UCSD-AML1 (cell line): ENCODE measurements around the gene RAB40AL.
"Not testable (repeated sequence)": the region's sequence is repeated elsewhere in the genome, so short reads cannot be mapped to it uniquely, and the experiment has no call there.

Experiments
- DNase-seq: peaks from one replicate; lab custom pipeline; 2025; ENCODE audit not compliant: unreplicated experiment; lab: John Stamatoyannopoulos, UW

RAB40AL gene, protein sequence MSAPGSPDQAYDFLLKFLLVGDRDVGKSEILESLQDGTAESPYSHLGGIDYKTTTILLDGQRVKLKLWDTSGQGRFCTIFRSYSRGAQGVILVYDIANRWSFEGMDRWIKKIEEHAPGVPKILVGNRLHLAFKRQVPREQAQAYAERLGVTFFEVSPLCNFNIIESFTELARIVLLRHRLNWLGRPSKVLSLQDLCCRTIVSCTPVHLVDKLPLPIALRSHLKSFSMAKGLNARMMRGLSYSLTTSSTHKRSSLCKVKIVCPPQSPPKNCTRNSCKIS

DNA sequence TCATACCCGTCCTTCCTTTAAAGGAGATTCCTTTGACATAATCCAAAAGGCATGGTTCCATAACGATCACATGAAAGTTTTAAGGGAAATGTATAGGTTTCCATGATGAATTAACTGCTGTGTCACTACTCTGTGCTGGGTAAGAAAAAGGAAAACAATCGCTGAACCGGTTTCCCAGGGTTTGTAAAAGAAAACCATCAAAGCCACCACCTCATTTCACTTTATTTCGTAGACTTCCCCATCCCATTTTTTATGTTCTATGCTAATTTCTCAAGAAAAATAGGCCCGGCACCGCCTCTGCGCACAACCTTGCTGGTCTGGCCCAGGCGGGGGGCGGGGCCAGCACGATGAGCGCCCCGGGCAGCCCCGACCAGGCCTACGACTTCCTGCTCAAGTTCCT lies at the start of gene RAB40AL:
TSS of gene RAB40AL (plus strand) at position 301 of the 400 bp plus-strand sequence. CDS start at position 348, 47 bp downstream.
- not testable (repeated sequence) for DNase-seq

DNA sequence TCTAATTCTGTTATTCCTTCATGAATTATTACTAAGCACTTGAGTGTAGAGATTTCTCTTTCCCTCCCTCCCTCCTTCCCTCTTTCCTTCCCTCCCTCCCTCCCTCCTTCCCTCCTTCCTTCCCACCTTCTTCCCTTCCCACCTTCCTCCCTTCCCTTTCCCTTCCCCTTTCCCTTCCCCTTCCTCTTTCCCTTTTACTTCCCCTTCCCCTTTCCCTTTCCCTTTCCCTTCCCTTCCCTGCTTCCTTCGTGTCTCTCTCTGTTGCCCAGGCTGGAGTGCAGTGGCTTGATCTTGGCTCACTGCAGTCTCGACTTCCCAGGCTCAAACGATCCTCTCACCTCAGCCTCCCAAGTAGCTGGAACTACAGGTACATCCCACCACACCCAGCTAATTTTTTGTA lies 49.4 kb upstream of the RAB40AL start:
- no peak for DNase-seq

DNA sequence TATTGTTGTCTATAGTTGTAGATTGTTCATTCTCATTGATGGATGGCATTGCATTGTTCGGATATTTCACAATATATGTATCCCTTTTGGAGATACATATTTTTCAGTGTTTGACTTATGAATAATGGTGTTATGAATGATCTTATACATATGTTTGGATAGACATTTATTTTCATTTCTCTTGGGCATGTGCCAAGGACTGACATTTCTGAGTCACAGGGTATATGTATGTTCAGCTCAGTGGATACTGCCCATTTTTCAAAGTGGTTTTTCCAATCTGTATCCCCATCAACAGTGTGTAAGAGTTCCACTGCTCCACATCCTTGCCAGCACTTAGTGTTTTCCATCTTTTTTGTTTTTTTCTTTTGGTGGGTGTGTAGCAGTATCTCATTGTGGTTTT lies 45.0 kb upstream of the RAB40AL start:
- DNase-seq = no peak

DNA sequence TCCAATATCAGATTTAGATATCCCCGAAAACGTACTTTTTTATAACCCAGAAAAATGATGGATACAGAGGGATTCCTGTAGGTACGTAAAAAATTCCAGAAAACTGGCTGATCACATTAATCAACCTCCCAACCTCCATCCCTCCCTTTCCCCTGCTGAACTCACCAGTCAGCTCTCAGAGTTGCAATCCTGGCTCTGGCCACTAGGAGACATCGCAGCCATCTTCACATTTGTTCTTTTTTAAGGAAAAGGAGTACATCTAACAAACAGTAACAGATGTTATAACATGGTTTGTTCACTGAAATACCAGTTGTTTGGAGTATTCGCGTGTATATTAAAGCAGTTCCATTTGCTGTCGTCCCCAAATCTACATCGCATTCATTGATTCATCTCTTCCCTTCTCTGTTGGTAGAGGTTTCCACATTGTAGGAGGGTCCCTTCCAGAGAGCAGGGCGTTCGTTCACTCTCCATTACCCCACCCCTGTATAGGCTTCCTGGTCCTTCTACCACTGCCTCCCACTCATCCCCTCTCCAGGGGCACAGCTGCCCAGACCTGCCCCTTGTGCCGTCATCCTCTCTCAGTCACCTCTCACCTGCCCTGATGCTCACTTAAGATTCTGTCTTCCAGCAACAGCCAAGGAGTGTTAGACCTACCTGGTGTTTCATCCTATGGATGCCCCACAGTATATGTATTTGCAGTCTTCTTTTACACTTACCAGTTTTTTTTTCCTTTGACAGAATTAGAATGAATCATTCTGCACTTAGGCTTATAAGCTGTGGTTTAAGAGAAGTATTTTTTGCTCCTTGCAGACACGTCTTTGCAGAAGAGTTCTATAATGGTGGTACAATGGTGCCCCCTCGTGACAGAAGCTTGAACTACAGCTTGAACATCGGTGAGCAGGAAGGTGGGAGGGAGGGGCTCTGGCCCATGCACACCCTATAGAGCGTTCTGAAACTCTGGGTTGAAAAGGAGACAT lies 36.8 kb upstream of the RAB40AL start:
- DNase-seq = peak; percentile 62

DNA sequence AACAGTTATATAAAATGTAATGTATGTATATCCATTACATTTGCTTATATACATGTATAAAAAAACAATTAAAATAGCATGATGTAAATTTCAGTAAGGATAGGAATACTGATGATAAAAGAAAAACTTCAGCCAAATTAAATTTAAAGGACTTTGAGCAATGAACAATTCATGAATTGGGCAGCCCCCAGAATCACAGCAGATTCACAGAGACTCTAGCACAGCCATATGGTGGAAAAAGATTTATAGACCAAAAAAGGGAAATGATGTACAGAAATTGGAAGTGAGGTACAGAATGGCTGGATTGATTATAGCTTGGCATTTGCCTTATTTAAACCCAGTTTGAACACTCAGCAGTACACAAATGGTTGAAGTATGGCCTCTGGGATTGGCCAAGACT lies 34.7 kb upstream of the RAB40AL start:
- no peak for DNase-seq

DNA sequence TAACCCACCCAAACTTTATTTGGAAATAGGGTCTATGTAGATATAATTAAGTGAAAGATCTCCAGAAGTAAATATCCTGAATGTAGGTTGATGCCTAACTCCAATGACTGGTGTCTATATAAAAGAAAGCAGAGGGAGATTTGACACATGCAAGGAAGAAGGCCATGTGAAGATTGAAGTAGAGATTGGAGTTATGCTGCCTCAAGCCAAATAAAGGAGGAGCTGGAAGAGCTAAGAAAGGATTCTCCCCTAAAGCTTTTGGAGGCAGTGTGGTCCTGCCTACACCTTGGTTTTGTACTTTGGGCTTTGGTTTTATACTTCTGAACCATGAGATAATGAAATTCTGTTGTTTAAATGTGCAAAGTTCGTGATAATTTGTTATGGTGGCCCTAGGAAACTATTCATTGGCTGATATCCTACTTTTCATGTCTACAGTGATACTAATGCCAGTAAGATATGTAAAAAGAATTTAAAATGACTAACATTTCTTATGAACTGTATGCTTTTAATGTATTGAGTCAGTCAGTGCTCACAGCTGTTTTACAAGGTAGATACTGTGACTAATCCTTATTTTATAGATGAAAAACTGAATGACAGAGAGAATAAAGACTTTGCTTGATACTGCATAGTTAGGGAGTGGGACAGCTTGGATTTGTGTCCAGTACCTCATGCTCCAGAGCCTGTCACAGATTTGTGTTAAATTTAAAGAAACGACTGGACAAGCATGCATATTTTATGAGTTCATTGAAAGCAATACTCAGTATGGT lies 5.9 kb upstream of the RAB40AL start:
- no peak for DNase-seq

DNA sequence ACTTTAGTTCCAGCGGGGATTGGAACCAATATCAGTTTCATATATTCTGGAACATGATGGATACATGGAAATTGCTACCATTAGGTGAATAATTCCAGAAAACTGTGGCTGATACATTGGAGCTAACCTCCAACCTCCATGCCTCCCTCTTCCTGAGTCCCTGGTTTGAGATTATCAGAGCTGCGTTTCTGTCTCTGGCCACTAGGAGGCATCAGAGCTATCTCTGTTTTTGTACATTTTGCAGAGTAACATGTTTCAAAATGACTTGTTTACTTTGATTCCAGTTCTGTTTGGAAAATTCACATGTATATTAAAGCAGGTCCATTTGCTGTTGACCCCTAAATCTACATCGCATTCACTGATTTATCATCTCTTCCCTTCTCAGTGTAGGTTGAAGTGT lies 2.4 kb upstream of the RAB40AL start:
- peak; percentile 9 for DNase-seq

DNA sequence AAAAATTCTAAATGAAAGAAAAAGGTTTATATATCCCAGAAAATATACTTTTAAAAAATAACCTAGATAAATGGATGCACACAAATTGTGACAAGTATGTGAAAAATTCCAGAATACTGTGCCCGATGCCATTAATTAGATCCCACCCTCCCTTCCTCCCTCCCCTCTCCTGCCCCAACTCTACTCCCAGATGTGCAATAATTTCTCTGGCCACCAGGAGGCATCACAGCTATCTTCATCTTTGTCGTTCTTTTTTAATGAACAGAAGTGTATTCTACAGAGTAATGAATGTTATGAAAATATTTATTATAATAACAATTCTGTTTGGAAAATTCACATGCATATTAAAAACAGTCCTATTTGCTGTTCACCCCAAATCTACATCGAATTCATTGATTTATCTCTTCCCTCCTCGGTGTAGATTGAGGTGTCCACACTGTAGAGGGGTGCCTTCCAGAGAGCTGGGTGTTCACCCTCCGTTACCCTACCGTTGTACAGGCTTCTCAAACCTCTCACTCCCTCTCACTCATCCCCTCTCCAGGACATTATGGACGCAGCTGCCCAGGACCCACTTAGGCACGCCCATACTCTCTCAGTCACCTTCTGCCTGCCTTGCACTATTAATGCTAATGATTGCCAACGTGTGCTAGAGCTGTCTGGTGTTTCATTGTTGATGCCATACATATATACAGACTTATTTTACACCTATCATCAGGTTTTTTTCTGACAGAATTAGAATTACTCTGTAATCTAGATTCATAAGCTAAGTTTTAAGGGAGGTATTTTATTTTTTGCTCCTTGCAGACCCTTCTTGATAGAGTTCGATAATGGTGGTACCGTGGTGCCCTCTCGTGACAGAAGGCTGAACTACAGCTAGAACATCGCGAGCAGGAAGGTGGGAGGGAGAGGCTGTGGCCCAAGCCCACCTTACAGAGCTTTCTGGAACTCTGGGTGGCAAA lies 14.1 kb downstream of the RAB40AL start:
- DNase-seq = peak; percentile 38

DNA sequence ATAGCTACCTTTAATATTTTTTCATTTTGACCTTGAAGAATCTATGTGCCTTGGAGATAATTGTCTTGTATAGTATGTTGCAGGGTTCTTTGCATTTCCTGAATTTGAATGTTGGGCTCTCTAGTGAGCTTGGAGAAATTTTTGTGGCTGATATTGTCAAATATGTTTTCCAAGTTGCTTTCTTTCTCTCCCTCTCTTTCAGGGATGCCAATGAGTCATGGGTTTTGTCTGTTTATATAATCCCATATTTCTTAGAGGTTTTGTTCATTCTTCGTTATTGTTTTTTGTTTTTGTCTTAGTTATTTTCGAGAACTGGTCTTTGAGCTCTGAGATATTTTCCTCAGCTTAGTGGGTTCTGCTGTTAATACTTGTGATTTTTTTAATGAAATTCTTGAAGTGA lies 20.7 kb downstream of the RAB40AL start:
- no peak for DNase-seq

DNA sequence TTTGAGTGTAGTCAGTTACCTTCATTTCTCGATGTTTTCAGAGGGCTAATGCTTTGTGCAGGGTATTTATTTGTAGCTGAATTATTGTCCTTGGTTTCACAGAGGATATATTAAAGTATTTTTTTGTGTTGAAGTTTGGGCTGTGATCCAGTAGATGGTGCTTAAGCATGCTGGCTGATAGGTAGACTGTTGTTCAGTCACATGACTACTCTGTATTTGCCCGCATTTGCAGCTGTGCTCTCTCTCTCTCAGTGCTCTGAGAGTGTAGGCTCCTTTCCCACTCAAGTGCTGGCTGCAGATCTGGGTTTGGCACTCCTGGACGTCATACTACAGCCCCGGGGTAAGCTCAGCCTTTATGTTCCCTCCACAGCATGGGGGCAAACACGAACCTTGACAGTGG lies 21.7 kb downstream of the RAB40AL start:
- no peak for DNase-seq

DNA sequence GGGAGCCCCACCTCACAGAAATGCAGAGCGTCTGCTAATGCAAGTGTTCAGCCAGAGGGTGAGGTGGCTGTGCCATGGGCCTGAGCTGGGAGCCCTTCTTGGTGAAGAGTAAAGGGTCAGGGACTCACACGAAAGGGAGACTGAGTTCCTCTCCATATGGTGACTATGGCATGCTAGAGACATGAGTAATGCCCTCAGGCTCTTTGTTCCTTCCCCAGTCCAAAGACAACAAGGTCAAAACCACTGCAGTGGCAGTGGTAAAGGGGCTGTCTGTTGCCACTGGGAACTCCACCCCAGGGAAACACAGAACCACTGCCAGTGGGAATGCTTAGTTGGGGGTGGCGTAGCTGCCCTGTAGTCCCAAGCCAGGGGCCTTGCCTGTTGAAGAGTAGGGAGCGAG lies 22.4 kb downstream of the RAB40AL start:
- DNase-seq = no peak

DNA sequence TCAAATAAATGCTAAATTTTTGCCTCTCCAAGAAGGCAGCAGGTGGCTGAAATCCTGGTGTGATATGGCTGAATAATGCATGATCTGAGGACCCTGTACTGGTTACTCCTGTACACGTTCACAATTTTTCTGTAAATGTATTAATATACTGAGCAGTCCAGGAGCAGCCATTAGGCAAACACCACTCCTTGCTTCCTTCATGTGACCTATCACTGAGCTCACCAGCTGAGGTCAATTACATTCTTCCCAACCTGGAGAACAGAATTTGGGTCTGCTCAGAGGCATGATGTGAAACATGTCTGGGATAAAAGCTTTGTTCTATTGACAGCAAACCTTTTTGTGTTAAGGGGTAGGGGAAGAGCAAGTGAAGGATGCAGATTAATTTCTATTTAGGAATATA lies 26.9 kb downstream of the RAB40AL start:
- DNase-seq = no peak

DNA sequence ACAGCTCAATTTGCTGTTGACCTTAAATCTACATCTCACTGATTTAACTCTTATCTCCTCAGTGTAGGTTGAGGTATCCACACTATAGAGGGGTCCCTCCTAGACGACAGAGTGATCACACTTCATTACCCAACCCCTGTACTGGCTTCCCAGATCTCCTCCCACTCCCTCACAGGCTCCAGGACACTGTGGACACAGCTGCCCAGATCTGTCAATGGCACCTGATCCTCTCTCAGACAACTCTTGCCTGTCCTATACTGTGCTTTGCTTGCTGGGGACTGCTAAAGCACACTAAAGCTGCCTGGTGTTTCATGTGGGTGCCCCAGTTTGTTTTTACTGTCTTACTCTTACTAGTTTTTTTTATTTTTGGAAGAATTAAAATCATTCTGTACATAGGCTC lies 27.9 kb downstream of the RAB40AL start:
- DNase-seq = no peak

DNA sequence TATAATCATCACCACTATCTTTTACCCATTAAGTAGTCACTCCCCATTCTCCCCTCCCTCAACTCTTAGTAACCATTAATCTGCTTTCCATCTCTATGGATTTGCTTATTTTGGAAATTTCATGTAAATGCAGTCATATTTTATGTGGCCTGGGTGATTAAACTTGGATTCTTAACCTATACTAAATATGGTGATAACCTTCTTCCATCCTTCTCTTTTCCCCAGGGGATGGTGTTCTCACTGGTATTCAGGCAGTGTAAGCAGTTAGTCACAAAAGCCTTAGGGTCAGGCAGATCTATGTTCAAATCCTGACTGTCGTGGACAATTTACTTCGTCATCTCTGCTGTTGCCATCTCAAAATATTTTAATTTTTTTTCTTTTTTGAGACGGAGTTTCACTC lies 29.6 kb downstream of the RAB40AL start:
- DNase-seq = no peak

DNA sequence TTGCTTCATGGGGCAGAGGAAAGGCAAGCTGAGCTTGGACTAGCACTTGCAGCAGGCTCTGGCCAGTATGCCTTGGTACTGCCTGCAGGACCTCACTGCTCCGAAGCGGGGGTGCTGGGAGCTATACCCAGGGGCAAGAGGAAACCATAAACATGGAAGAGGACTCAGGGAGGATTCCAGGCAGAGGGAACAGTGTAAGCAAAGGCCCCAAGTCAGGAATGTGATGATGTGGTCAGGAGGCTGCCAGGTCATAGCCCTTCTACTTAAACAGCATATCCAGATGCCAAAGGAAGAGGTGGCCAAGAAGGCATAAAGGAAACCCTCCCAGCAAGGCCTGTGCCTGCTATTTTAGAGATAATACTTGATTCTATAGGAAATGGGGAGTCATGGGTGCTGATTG lies 31.1 kb downstream of the RAB40AL start:
- DNase-seq = no peak

DNA sequence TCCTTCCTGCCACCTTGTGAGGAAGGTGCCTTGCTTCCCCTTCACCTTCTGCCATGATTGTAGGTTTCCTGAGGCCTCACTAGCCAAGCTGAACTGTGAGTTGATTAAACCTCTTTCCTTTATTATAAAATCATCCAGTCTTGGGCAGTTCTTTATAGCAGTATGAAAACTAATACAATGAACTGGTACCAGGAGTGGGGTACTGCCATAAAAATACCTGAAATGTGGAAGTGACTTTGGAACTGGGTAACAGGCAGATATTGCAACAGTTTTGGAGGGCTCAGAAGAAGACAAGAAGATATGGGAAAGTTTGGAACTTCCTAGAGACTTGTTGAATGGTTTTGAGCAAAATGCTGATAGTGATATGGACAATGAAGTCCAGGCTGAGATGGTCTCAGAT lies 34.5 kb downstream of the RAB40AL start:
- not testable (repeated sequence) for DNase-seq

DNA sequence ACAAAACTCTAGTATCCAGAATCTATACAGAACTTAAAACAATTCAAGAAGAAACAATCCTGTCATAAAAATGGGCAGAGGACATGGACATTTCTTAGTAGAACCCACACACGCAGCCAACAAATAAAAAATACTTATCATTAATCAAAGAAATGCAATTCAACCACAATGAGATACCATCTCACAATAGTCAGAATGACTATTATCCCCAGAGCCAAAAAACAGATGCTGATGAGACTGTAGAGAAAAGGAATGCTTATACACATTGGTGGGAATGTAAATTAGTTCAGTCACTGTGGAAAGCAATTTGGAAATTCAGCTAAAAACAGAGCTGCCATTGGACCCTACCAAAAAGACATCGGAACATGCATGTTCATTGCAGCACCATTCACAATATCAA lies 37.9 kb downstream of the RAB40AL start:
- no peak for DNase-seq

DNA sequence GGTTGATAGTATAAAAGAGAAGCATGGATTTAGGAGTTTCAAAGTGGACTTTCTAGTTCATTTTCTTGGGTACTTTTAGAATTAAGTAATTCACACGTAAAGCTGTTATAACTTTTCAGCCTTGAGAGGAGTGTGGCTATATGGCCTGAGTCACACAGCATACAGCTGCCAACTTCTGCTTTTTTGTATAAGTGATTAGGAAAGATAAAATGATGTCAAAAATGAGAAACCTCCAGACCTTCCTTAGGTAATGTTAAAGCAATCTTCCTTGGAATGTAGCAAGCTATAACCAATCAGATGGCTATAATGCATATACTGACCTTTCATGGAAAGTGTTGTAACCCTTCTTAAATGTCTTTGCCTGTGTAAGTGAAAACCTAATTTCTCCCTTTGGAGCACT lies 39.2 kb downstream of the RAB40AL start:
- no peak for DNase-seq

DNA sequence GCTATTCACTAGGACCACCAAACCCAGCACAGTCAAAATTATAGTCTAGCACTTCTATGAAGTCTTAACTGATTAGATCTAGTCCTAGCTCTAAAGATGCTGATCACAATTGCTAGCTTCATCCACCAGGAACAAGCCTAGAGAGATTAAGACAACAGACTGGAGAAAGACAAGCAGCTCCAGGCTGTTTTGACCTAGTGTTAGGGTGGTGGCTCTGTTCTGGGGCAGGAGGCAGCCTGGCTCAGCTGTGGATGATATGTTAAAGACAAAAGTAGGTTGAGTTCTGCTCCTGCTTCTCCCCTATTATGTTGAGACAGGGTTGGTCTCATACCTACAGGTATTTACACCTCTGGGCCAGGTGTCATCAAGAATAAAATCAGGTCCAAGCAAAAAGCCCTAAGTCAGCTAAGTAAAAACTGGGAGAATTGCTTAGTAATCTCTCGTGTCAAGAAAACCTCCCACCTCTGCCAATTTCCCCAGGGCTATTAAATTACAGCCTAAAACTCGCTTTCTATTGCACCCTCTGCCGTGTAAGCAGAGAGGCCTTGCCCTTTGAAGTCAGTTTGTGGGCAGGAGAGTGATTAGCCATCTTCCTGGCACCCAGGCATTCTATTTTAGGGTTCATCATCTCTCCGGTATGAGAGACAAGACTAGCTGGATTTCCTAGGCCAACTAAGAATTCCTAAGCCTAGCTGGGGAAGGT lies 39.9 kb downstream of the RAB40AL start:
- DNase-seq = no peak

DNA sequence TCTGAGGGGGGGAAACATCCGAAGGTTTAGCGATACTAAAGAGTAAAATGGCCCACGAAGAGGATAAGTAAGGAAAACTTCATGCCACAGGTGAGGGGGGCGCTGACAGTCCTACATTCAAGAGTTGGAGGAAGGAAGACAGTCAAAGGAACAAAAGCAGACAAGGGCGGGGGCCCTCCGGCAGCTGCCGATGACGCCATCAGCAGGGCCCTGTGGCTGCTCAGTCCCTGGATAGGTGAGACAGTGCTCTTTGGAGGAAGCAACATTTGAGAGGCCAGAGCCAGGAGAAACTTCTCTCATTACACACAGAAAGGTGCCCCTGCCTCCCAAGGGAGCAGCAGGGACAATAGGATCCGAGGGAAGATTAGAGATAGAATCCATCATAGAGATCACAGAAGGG lies 41.5 kb downstream of the RAB40AL start:
- DNase-seq = no peak
